NB4 (cell line): ENCODE measurements around the gene MACROD2.

Source experiments
- CTCF ChIP-seq: IDR thresholded peaks from one replicate; pipeline ENCODE4 v1.5.1; 2012; ENCODE audit warnings: low read depth, low read length
- MAX ChIP-seq: IDR thresholded peaks from 2 replicates; pipeline ENCODE4 v1.6.1; 2011; ENCODE audit warnings: low read depth, low read length
- MYC ChIP-seq: IDR thresholded peaks from 2 replicates; pipeline ENCODE4 v1.6.1; 2011; ENCODE audit warnings: low read depth, low read length
- POLR2A ChIP-seq: IDR thresholded peaks from 2 replicates; pipeline ENCODE4 v1.6.1; 2011; ENCODE audit warnings: mild to moderate bottlenecking; ENCODE audit not compliant: insufficient read length; ENCODE audit errors: extremely low read depth

- no peak for TF ChIP-seq CTCF
- TF ChIP-seq POLR2A: no peak
- TF ChIP-seq MAX: no peak
- TF ChIP-seq MYC: no peak
Measured at GRCh38 chr20:15937179-15937578, 1941.9 kb downstream of the MACROD2 start.
